AG04450 (cell line): ENCODE measurements around the gene COL19A1. TPM values are rescaled to one million over a fixed set of nuclear protein-coding genes. Genes with fewer than 3 reads are reported as not detected.
A peak's percentile ranks its signal among the peaks of the same experiment; 100 is the strongest.

Experiments used
- CTCF ChIA-PET: fragments of 300-600, 350-600 bp; formaldehyde crosslinking; extraction: SDS; loops from one replicate; lab custom pipeline; 2022; ENCODE audit warnings: antibody characterized with exemption, inconsistent platforms; lab: Charles Lee
- POLR2A ChIA-PET: fragments of 350-600 bp; formaldehyde crosslinking; extraction: SDS; loops from one replicate; lab custom pipeline; 2021; ENCODE audit warnings: antibody characterized with exemption, inconsistent platforms; lab: Yijun Ruan, JAX
- DNase-seq: peaks from one replicate; pipeline ENCODE4 v3.0.0-alpha.2; 2011; ENCODE audit warnings: low read depth, low spot score
- H3K27ac ChIP-seq: one replicate; pipeline ENCODE4 v1.5.1; 2012; ENCODE audit warnings: low read depth, low read length, control low read depth
- H3K27me3 ChIP-seq: one replicate; pipeline ENCODE4 v1.6.0; 2012; ENCODE audit warnings: low read length; ENCODE audit not compliant: control insufficient read depth, insufficient read depth
- H3K4me3 ChIP-seq: 2 replicates; pipeline ENCODE4 v1.5.1; 2011; ENCODE audit warnings: mild to moderate bottlenecking, low read depth, low read length, control low read depth
- H3K9me3 ChIP-seq: 2 replicates; pipeline ENCODE4 v1.5.1; 2012; ENCODE audit warnings: low read length; ENCODE audit not compliant: control insufficient read depth, insufficient read depth
- CTCF ChIP-seq: IDR thresholded peaks from 2 replicates; pipeline ENCODE4 v1.5.1; 2011; ENCODE audit warnings: low read depth, low read length, control low read depth, inconsistent platforms
- polyA plus RNA-seq: library from polyadenylated mRNA; depleted of rRNA; stranded (reverse); fragments of >200 nt; gene quantifications from 2 replicates; pipeline ENCODE4 v1.2.3, GENCODE V29; 2011

The COL19A1 gene
- polyA plus RNA-seq, 1 experiment = 0.09 TPM

GRCh38 chr6:70162972-70163371 lies 296.6 kb downstream of the COL19A1 start:
- Histone ChIP-seq H3K4me3 (no peak overlapping the region), H3K27me3 (no peaks in the 10 kb centered on the region), H3K9me3 (no peaks in the 10 kb centered on the region), H3K27ac (no peak overlapping the region)
- TF ChIP-seq CTCF = no peak
- ChIA-PET POLR2A (no interaction called here), CTCF (no interaction called here)
- DNase-seq = no peak

- DNase-seq = no peak
- ChIA-PET CTCF (no interaction called here), POLR2A (no interaction called here)
- H3K4me3 ChIP-seq = no peak overlapping the region
- TF ChIP-seq CTCF = no peak
- H3K27ac ChIP-seq = no peak overlapping the region
- H3K9me3 ChIP-seq = no peaks in the 10 kb centered on the region
- H3K27me3 ChIP-seq = no peaks in the 10 kb centered on the region
Measured at GRCh38 chr6:70163795-70164194, 297.4 kb downstream of the COL19A1 start.

- ChIA-PET CTCF (no interaction called here), POLR2A (no interaction called here)
- no peak overlapping the region for H3K4me3 ChIP-seq
- H3K27me3 ChIP-seq = no peaks in the 10 kb centered on the region
- no peaks in the 10 kb centered on the region for H3K9me3 ChIP-seq
- TF ChIP-seq CTCF = no peak
- H3K27ac ChIP-seq = no peak overlapping the region
- no peak for DNase-seq
Measured at GRCh38 chr6:70164556-70164955, 298.2 kb downstream of the COL19A1 start.

GRCh38 chr6:70166088-70166958 lies 300.0 kb downstream of the COL19A1 start:
- POLR2A ChIA-PET = no interaction called here
- DNase-seq = peak; percentile 1
- peak; percentile 70 for TF ChIP-seq CTCF
- no peaks in the 10 kb centered on the region for H3K27me3 ChIP-seq
- CTCF ChIA-PET = interaction anchor here (0.9 to 1.5 kb wide), 8 partner anchors 9 to 437 kb away, joined by 3 to 8 read pairs (median 4); no protein-coding TSS in a partner anchor
- H3K9me3 ChIP-seq = no peaks in the 10 kb centered on the region
- no peak overlapping the region for H3K27ac ChIP-seq
- H3K4me3 ChIP-seq = no peak overlapping the region

- Histone ChIP-seq H3K4me3 (no peak overlapping the region), H3K27ac (no peak overlapping the region), H3K9me3 (no peaks in the 10 kb centered on the region), H3K27me3 (no peaks in the 10 kb centered on the region)
- POLR2A ChIA-PET = no interaction called here
- DNase-seq = no peak
- TF ChIP-seq CTCF = no peak
- CTCF ChIA-PET = no interaction called here
Measured at GRCh38 chr6:70168681-70169377, 302.5 kb downstream of the COL19A1 start.
